HepG2 (cell line): Measurements from ENCODE around the gene SMARCA4. TPM values are rescaled to one million over a fixed set of nuclear protein-coding genes. Genes with fewer than 3 reads are reported as not detected.

ENCODE experiments used
- ATAC-seq: fragments of 200-7000 bp; cut with Tn5 transposase; 3 replicates; pipeline ENCODE4 v1.9.1; 2020; ENCODE audit warnings: mild to moderate bottlenecking, moderate library complexity
- BruUV-seq: library from RNA; stranded (reverse); fragments of 400-500 nt; replicated peaks from 2 replicates; lab custom pipeline; 2021; lab: Mats Ljungman, UMichigan
- CTCF ChIA-PET: fragments of 300-600 bp; formaldehyde crosslinking; extraction: SDS; loops from one replicate; lab custom pipeline; 2021; ENCODE audit warnings: low total read pairs, inconsistent platforms, low intra/inter-chr PET ratio; lab: Yijun Ruan, JAX
- POLR2A ChIA-PET: fragments of 350-600 bp; sonication (Branson Sonifier 250); formaldehyde crosslinking; loops from one replicate; lab custom pipeline; 2020; ENCODE audit warnings: antibody characterized with exemption, inconsistent platforms; lab: Yijun Ruan, JAX
- DNase-seq: peaks from one replicate; pipeline ENCODE4 v3.0.0-alpha.2; 2015; ENCODE audit warnings: low spot score
- FAIRE-seq: peaks from 3 replicates; lab custom pipeline; 2011; peaks lifted over from hg19 to GRCh38; lab: Jason Lieb, UNC
- H2AFZ ChIP-seq: one replicate; pipeline ENCODE4 v1.6.1; 2011; ENCODE audit warnings: low read length, inconsistent platforms
- H3K27ac ChIP-seq: fragments of 300-600 bp; 3 replicates; pipeline ENCODE4 v1.8.0; 2011; ENCODE audit warnings: mixed run types, mild to moderate bottlenecking, mixed read lengths, low read length, inconsistent platforms; ENCODE audit not compliant: insufficient read depth; ENCODE audit errors: extremely low read length
- H3K27me3 ChIP-seq, 2 experiments: fragments of 200-600 bp in 1 of 2; 2 replicates in 1 of 2; 3 replicates in 1 of 2; pipeline versions ENCODE4 v1.6.0 to v1.8.0; 2011; ENCODE audit warnings: low read length in 2 of 2, mild to moderate bottlenecking in 2 of 2, moderate library complexity in 2 of 2, inconsistent platforms in 1 of 2; ENCODE audit not compliant: insufficient read depth in 2 of 2, control insufficient read depth in 1 of 2
- H3K36me3 ChIP-seq, 2 experiments: fragments of 200-600 bp in 1 of 2; replicated peaks in 1 of 2; 2 replicates in 1 of 2; 3 replicates in 1 of 2; pipeline versions ENCODE4 v1.5.1 to v1.8.0; 2011; ENCODE audit warnings: low read length in 2 of 2, inconsistent platforms in 1 of 2; ENCODE audit not compliant: insufficient read depth in 2 of 2, control insufficient read depth in 1 of 2
- H3K4me1 ChIP-seq: 2 replicates; pipeline ENCODE4 v1.5.1; 2012; ENCODE audit warnings: low read length, inconsistent platforms; ENCODE audit not compliant: insufficient read depth
- H3K4me2 ChIP-seq: 2 replicates; pipeline ENCODE4 v1.6.0; 2011; ENCODE audit warnings: low read depth, low read length, inconsistent platforms
- H3K4me3 ChIP-seq, 3 experiments: fragments of 200-600 bp in 1 of 3; sonication (generic), shearing (Covaris generic) in 1 of 3; replicated peaks in 1 of 3; 2 replicates each; pipeline ENCODE4 v1.5.1; 2011 to 2016; ENCODE audit warnings: low read length in 3 of 3, inconsistent platforms in 2 of 3, low read depth in 2 of 3, mild to moderate bottlenecking in 2 of 3, control low read depth in 1 of 3, mixed read lengths in 1 of 3; ENCODE audit not compliant: insufficient read depth in 1 of 3
- H3K79me2 ChIP-seq: one replicate; pipeline ENCODE4 v1.6.1; 2011; ENCODE audit warnings: low read length, inconsistent platforms; ENCODE audit not compliant: insufficient read depth
- H3K9ac ChIP-seq: 2 replicates; pipeline ENCODE4 v1.6.0; 2011; ENCODE audit warnings: mild to moderate bottlenecking, low read depth, low read length, inconsistent platforms; ENCODE audit not compliant: insufficient read depth
- H3K9me3 ChIP-seq: 2 replicates; pipeline ENCODE4 v1.5.1; 2012; ENCODE audit warnings: mild to moderate bottlenecking, low read length
- H4K20me1 ChIP-seq: 2 replicates; pipeline ENCODE4 v1.6.0; 2011; ENCODE audit warnings: inconsistent platforms, mild to moderate bottlenecking, low read length, moderate library complexity; ENCODE audit not compliant: insufficient read depth
- ERF ChIP-seq: IDR thresholded peaks from 2 replicates; pipeline ENCODE4 v1.6.1; 2018; ENCODE audit warnings: missing biosample characterization, missing genetic modification reagents
- ESRRA ChIP-seq: sonication (generic); formaldehyde crosslinking; IDR thresholded peaks from 2 replicates; pipeline ENCODE4 v1.5.1; 2020; ENCODE audit warnings: mild to moderate bottlenecking, low read depth, missing genetic modification reagents
- HOXD1 ChIP-seq: sonication (generic); formaldehyde crosslinking; IDR thresholded peaks from 2 replicates; pipeline ENCODE4 v1.5.0; 2020; ENCODE audit warnings: missing genetic modification reagents
- MYPOP ChIP-seq: sonication (generic); formaldehyde crosslinking; IDR thresholded peaks from 2 replicates; pipeline ENCODE4 v1.8.1; 2023; ENCODE audit warnings: mild to moderate bottlenecking, moderate library complexity, missing genetic modification reagents
- NCOR1 ChIP-seq: fragments of 200-600 bp; sonication (generic); IDR thresholded peaks from 2 replicates; pipeline ENCODE4 v1.7.0; 2017; ENCODE audit warnings: antibody characterized with exemption, low read length, borderline replicate concordance
- PAF1 ChIP-seq: IDR thresholded peaks from 2 replicates; pipeline ENCODE4 v1.6.1; 2016; ENCODE audit warnings: missing genetic modification reagents, missing compliant biosample characterization
- RARA ChIP-seq: IDR thresholded peaks from 2 replicates; pipeline ENCODE4 v1.6.1; 2016; ENCODE audit warnings: missing genetic modification reagents, missing compliant biosample characterization
- SP4 ChIP-seq: sonication (generic); formaldehyde crosslinking; IDR thresholded peaks from 2 replicates; pipeline ENCODE4 v1.8.1; 2023; ENCODE audit warnings: mild to moderate bottlenecking, missing genetic modification reagents
- SYNCRIP ChIP-seq: fragments of 200-400 bp; formaldehyde crosslinking; IDR thresholded peaks from 2 replicates; pipeline ENCODE4 v1.6.1; 2018; ENCODE audit warnings: mild to moderate bottlenecking, low read depth, low read length; ENCODE audit not compliant: insufficient read depth
- THAP8 ChIP-seq: sonication (generic); formaldehyde crosslinking; IDR thresholded peaks from 2 replicates; pipeline ENCODE4 v1.5.1; 2020; ENCODE audit warnings: missing genetic modification reagents, mild to moderate bottlenecking, borderline replicate concordance
- ZBTB26 ChIP-seq: IDR thresholded peaks from 2 replicates; pipeline ENCODE4 v1.6.1; 2016; ENCODE audit warnings: missing compliant biosample characterization, missing genetic modification reagents, borderline replicate concordance
- ZNF432 ChIP-seq: sonication (generic); formaldehyde crosslinking; IDR thresholded peaks from 2 replicates; pipeline ENCODE4 v1.5.0; 2020; ENCODE audit warnings: missing genetic modification reagents, mild to moderate bottlenecking, borderline replicate concordance
- ZSCAN20 ChIP-seq: sonication (generic); formaldehyde crosslinking; IDR thresholded peaks from 2 replicates; pipeline ENCODE4 v1.4.0; 2020; ENCODE audit warnings: missing genetic modification reagents, mild to moderate bottlenecking, borderline replicate concordance
- WGBS: methylation state at CpG from one replicate; pipeline ENCODE4 v1.1.6; 2017; ENCODE audit warnings: low lambda C conversion rate; 5-methylcytosine and 5-hydroxymethylcytosine counted together
- in situ Hi-C: cut with HindIII; loops from 2 replicates; pipeline ENCODE4 v1.10.0; 2017; ENCODE audit warnings: low pct_unique_long_range_greater_than_20kb; ENCODE audit not compliant: extremely low pct_ligation_motif_present
- intact Hi-C: fragments of 100-400 bp; cut with micrococcal nuclease; formaldehyde crosslinking; loops from one replicate; pipeline ENCODE4 v1.10.0; 2022; ENCODE audit not compliant: unreplicated experiment
- polyA plus RNA-seq, 8 experiments: library from polyadenylated mRNA; depleted of rRNA in 3 of 8; stranded (reverse) in 7 of 8; unstranded in 1 of 8; fragments of >200 nt; fragmentation: Illumina TruSeq in 4 of 8; extraction: Trizol in 4 of 8; gene quantifications; 2 replicates each; pipeline versions ENCODE4 v1.2.1 to v1.2.3, GENCODE V29; 2011 to 2016; ENCODE audit warnings: low read depth in 4 of 8, missing spikeins in 1 of 8, mixed read lengths in 1 of 8; ENCODE audit not compliant: insufficient read depth in 1 of 8
- total RNA-seq, 5 experiments: library from RNA; depleted of rRNA; stranded (reverse); fragments of >200 nt; fragmentation: Illumina TruSeq; extraction: Trizol; gene quantifications; 2 replicates each; pipeline ENCODE4 v1.2.3, GENCODE V29; 2016; ENCODE audit warnings: low read depth in 1 of 5

SMARCA4 gene
- total and polyA plus RNA-seq, 2 of the 13 experiments (the other 11 are each of a cell fraction or from before 2014, with no cell fraction given) = 25.4 to 45.9 TPM

GRCh38 chr19:11078893-11079292, 118.1 kb downstream of the SMARCA4 start (continued):
- TF ChIP-seq SP4 (CRISPR knock-in tag) = no peak
- no peak for TF ChIP-seq ESRRA
- peak; percentile 76 for TF ChIP-seq RARA (CRISPR knock-in tag)
- no peak for TF ChIP-seq PAF1 (CRISPR knock-in tag)
- TF ChIP-seq ZSCAN20 = no peak
- no peak for TF ChIP-seq MYPOP
- TF ChIP-seq NCOR1 = no peak
- peak; percentile 57; the same call in 1 of the 2 replicates for TF ChIP-seq ERF (CRISPR knock-in tag)
- TF ChIP-seq ZNF432 (CRISPR knock-in tag) = 0 out of 2 replicates have a peak, but pooled peaks have one; percentile 27
- no peak for TF ChIP-seq SYNCRIP
- TF ChIP-seq THAP8 = no peak

GRCh38 chr19:11079999-11080398, 119.2 kb downstream of the SMARCA4 start:
- Histone ChIP-seq H3K4me1 (peaks cover 49% of the 10 kb centered on the region), H3K27ac (no peak overlapping the region), H3K36me3 (no peaks in the 10 kb centered on the region), H2AFZ (no peak overlapping the region), H4K20me1 (no peaks in the 10 kb centered on the region), H3K79me2 (no peaks in the 10 kb centered on the region), H3K4me2 (no peak overlapping the region), H3K4me3 (no peak overlapping the region), H3K27me3 (no peaks in the 10 kb centered on the region), H3K9me3 (no peaks in the 10 kb centered on the region), H3K9ac (no peak overlapping the region)
- DNase-seq = no peak
- no peak for ATAC-seq
- in situ Hi-C loops (no loop called here), intact Hi-C loops (no loop called here)
- no TSS peak for BruUV-seq
- 35% methylated on average over 9 of the region's 9 CpGs for WGBS
- ChIA-PET POLR2A (interaction anchor here (1.0 to 1.9 kb wide), 3 partner anchors 9 to 16 kb away, joined by 3 to 6 read pairs (median 4); partner anchors contain the start of gene LDLR), CTCF (no interaction called here)
- no peak for FAIRE-seq
- TF ChIP-seq HOXD1 (CRISPR knock-in tag) (no peak), ZBTB26 (CRISPR knock-in tag) (peak; percentile 75)
